Lung (tissue), 12 donors: Measurements from ENCODE around the gene AK4. TPM values are rescaled to one million over a fixed set of nuclear protein-coding genes. Genes with fewer than 3 reads are reported as not detected.
"Not testable (repeated sequence)": the region's sequence is repeated elsewhere in the genome, so short reads cannot be mapped to it uniquely, and the experiment has no call there.

Experiments
- ATAC-seq: fragments of 200-7000 bp; cut with Tn5 transposase; one replicate; pipeline ENCODE4 v1.9.1; 2020; ENCODE audit warnings: moderate number of reproducible peaks; ENCODE audit not compliant: insufficient read depth, low FRiP score
- DNase-seq, 3 donors: peaks; one replicate each; pipeline ENCODE4 v3.0.0-alpha.2; 2013 to 2017
- H3K27ac ChIP-seq, 2 donors: one replicate each; pipeline ENCODE4 v1.5.1; 2013; ENCODE audit warnings: mild to moderate bottlenecking in 2 of 2, moderate library complexity in 2 of 2, control low read depth in 1 of 2, inconsistent platforms in 1 of 2, low read depth in 1 of 2, low read length in 1 of 2
- H3K27me3 ChIP-seq, 3 donors: one replicate each; pipeline ENCODE4 v1.5.1; 2013; ENCODE audit warnings: low read length in 2 of 3; ENCODE audit not compliant: control insufficient read depth in 3 of 3, insufficient read depth in 3 of 3
- H3K36me3 ChIP-seq, 4 donors: one replicate each; pipeline ENCODE4 v1.5.1; 2013; ENCODE audit warnings: low read length in 4 of 4, mild to moderate bottlenecking in 1 of 4, moderate library complexity in 1 of 4; ENCODE audit not compliant: control insufficient read depth in 4 of 4, insufficient read depth in 4 of 4
- H3K4me1 ChIP-seq, 5 donors: one replicate each; pipeline ENCODE4 v1.5.1; 2013; ENCODE audit warnings: low read length in 5 of 5, mild to moderate bottlenecking in 2 of 5, moderate library complexity in 1 of 5; ENCODE audit not compliant: control insufficient read depth in 5 of 5, insufficient read depth in 5 of 5
- H3K4me3 ChIP-seq: one replicate; pipeline ENCODE4 v1.5.1; 2013; ENCODE audit warnings: mild to moderate bottlenecking, control low read depth, moderate library complexity
- H3K9ac ChIP-seq, 2 donors: one replicate each; pipeline ENCODE4 v1.5.1; 2013; ENCODE audit warnings: low read length in 2 of 2, control low read depth in 1 of 2; ENCODE audit not compliant: insufficient read depth in 1 of 2
- H3K9me3 ChIP-seq, 4 donors: one replicate each; pipeline ENCODE4 v1.5.1; 2013; ENCODE audit warnings: low read length in 3 of 4, mild to moderate bottlenecking in 1 of 4, moderate library complexity in 1 of 4; ENCODE audit not compliant: control insufficient read depth in 4 of 4, insufficient read depth in 3 of 4
- CTCF ChIP-seq: IDR thresholded peaks from 2 replicates; pipeline ENCODE4 v1.5.1; 2012; ENCODE audit warnings: mild to moderate bottlenecking; ENCODE audit errors: control extremely low read depth, extremely low read depth
- WGBS, 2 donors: extraction: QIAGEN DNeasy Blood & Tissue Kit; methylation state at CpG; one replicate each; pipeline ENCODE4 v1.1.7; 2013; 5-methylcytosine and 5-hydroxymethylcytosine counted together
- polyA plus RNA-seq, 2 donors: library from polyadenylated mRNA; stranded (reverse); fragments of 200-250 nt; gene quantifications; one replicate each; pipeline ENCODE4 v1.2.1, GENCODE V29; 2013
- total RNA-seq, 2 donors: library from RNA; depleted of rRNA in 1 of 2; stranded (reverse); fragments of >200 nt in 1 of 2; gene quantifications; one replicate each; pipeline ENCODE4 v1.2.1, GENCODE V29; 2014 to 2021
- donor health status: control.
- donor health status: control.
- donor health status: Bipolar disorder and iron deficiency.
- donor health status: healthy.
- donor health status: DM: yes; HTN: yes; CAD: no.

The AK4 gene
- total and polyA plus RNA-seq, 4 donors = 1.1 to 13.7 (median 6.5) TPM

GRCh38 chr1:65232461-65232990 lies 84.5 kb downstream of the AK4 start:
- Histone ChIP-seq H3K4me1 (no peaks in the 10 kb centered on the region), H3K9me3 (no peaks in the 10 kb centered on the region), H3K27ac (no peak overlapping the region), H3K4me3 (no peak overlapping the region), H3K9ac (no peak overlapping the region), H3K27me3 (no peaks in the 10 kb centered on the region), H3K36me3 (no peaks in the 10 kb centered on the region)
- no peak for ATAC-seq
- TF ChIP-seq CTCF = no peak
- DNase-seq = no peak
- 49 to 74% methylated on average over 4 of the region's 4 CpGs for WGBS, 2 donors

- Histone ChIP-seq H3K4me3 (no peak overlapping the region), H3K27ac (no peak overlapping the region), H3K4me1 (no peaks in the 10 kb centered on the region), H3K9ac (no peak overlapping the region), H3K9me3 (no peaks in the 10 kb centered on the region), H3K27me3 (no peaks in the 10 kb centered on the region), H3K36me3 (no peaks in the 10 kb centered on the region)
- 81% methylated on average over 2 of the region's 2 CpGs for WGBS, 2 donors
- TF ChIP-seq CTCF = no peak
- DNase-seq (no peak), ATAC-seq (no peak)
Measured at GRCh38 chr1:65233782-65234181, 85.8 kb downstream of the AK4 start.

DNA sequence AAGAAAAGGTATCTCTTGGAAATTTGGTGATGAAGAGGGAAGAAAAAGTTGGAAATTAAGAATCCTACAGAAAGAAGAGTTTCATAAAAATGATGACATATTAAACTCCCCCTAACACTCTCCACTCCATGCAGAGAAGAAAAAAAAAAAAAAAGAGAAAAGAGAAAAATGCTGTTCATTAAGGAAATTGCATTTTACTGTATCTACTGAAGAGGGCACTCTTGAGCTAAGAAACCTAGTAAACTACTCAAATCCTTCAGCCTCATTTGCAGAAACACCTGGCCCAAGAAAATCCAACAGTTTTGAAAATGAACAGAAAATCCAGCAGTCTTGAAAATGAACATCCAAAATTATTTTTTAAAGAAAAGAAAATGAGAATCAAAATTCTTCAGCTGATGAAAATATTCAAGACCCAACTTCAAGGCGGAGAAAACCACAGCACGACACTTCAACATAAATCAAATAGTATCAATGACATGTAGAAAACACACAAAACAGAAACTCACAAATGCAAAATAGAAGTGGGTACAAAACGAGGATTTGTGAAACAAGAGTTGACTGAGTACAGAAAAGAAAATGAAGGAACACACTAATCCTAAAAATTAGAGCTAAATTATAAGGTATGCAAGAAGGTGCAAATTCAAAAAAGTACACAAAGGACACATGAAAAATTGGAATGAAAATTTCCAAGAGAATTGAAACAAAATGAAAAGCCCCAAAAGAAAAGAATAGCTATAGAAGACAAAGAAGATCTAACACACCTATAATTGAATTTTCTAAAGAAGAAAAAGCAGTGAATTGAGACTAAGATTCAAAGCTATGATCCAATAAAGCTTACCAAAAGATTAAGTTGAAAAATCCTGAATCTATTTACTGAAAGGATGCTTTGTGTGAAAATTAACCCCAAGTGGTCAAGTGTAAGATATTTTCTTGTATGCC lies 88.1 kb downstream of the AK4 start:
- H3K36me3 ChIP-seq = no peaks in the 10 kb centered on the region
- no peaks in the 10 kb centered on the region for H3K4me1 ChIP-seq
- no peak overlapping the region for H3K4me3 ChIP-seq
- WGBS, 2 donors = 78 to 82% methylated on average over 3 of the region's 3 CpGs
- H3K27me3 ChIP-seq = no peaks in the 10 kb centered on the region
- no peak for TF ChIP-seq CTCF
- H3K27ac ChIP-seq = no peak overlapping the region
- no peak overlapping the region for H3K9ac ChIP-seq
- no peak for ATAC-seq
- peak in 2 of 3 donors; percentile 19 to 28 for DNase-seq
- H3K9me3 ChIP-seq = no peaks in the 10 kb centered on the region

- H3K36me3 ChIP-seq, DNase-seq, H3K9ac ChIP-seq, H3K4me3 ChIP-seq, H3K27ac ChIP-seq, H3K9me3 ChIP-seq, H3K27me3 ChIP-seq, ATAC-seq, H3K4me1 ChIP-seq: not testable (repeated sequence)
- 91 to 98% methylated on average over 1 of the region's 1 CpG for WGBS, 2 donors
Measured at GRCh38 chr1:65237088-65237487, 89.1 kb downstream of the AK4 start.
